GM23248 (cell line): Measurements from ENCODE around the gene AGO4. TPM values are rescaled to one million over a fixed set of nuclear protein-coding genes. Genes with fewer than 3 reads are reported as not detected.

ENCODE experiments used
- DNase-seq: peaks from one replicate; pipeline ENCODE4 v3.0.0-alpha.2; 2015
- H2AFZ ChIP-seq: fragments of 200-600 bp; sonication (generic); 2 replicates; pipeline ENCODE4 v1.6.1; 2016; ENCODE audit warnings: antibody characterized with exemption
- H3F3A ChIP-seq: fragments of 200-600 bp; sonication (generic); 2 replicates; pipeline ENCODE4 v1.6.1; 2016; ENCODE audit warnings: mild to moderate bottlenecking, antibody characterized with exemption, mixed run types; ENCODE audit not compliant: insufficient read depth
- H3K27ac ChIP-seq: fragments of 200-600 bp; sonication (generic); 2 replicates; pipeline ENCODE4 v1.5.1; 2016; ENCODE audit warnings: mild to moderate bottlenecking
- H3K27me3 ChIP-seq: fragments of 200-600 bp; sonication (generic); replicated peaks from 2 replicates; pipeline ENCODE4 v1.6.1; 2016; ENCODE audit warnings: mild to moderate bottlenecking; ENCODE audit not compliant: insufficient read depth
- H3K36me3 ChIP-seq: fragments of 200-600 bp; sonication (generic); 2 replicates; pipeline ENCODE4 v1.6.1; 2016; ENCODE audit warnings: low read depth, mild to moderate bottlenecking
- H3K4me1 ChIP-seq: fragments of 200-600 bp; sonication (generic); 2 replicates; pipeline ENCODE4 v1.6.1; 2016; ENCODE audit warnings: mild to moderate bottlenecking; ENCODE audit not compliant: insufficient read depth
- H3K4me2 ChIP-seq: fragments of 200-600 bp; sonication (generic); one replicate; pipeline ENCODE4 v1.6.1; 2016; ENCODE audit warnings: mild to moderate bottlenecking; ENCODE audit not compliant: unreplicated experiment
- H3K4me3 ChIP-seq: fragments of 200-600 bp; sonication (generic); 2 replicates; pipeline ENCODE4 v1.5.1; 2016; ENCODE audit warnings: mild to moderate bottlenecking
- H3K79me2 ChIP-seq: fragments of 200-600 bp; sonication (generic); 2 replicates; pipeline ENCODE4 v1.6.1; 2016; ENCODE audit warnings: mild to moderate bottlenecking; ENCODE audit not compliant: insufficient read depth
- H3K9ac ChIP-seq: fragments of 200-600 bp; sonication (generic); 2 replicates; pipeline ENCODE4 v1.6.1; 2016; ENCODE audit warnings: mild to moderate bottlenecking
- H3K9me2 ChIP-seq: fragments of 200-600 bp; sonication (generic); 2 replicates; pipeline ENCODE4 v1.6.1; 2016; ENCODE audit warnings: mixed run types, mild to moderate bottlenecking, moderate library complexity; ENCODE audit not compliant: insufficient read depth
- H3K9me3 ChIP-seq: fragments of 200-600 bp; sonication (generic); one replicate; pipeline ENCODE4 v1.6.1; 2017; ENCODE audit warnings: low read depth
- H4K20me1 ChIP-seq: fragments of 200-600 bp; sonication (generic); 2 replicates; pipeline ENCODE4 v1.6.0; 2016; ENCODE audit not compliant: insufficient read depth
- EZH2 ChIP-seq: fragments of 200-600 bp; sonication (generic); IDR thresholded peaks from 2 replicates; pipeline ENCODE4 v1.6.1; 2018; ENCODE audit warnings: antibody characterized with exemption, mild to moderate bottlenecking; ENCODE audit not compliant: insufficient read depth, poor library complexity, severe bottlenecking
- EZH2phosphoT487 ChIP-seq: fragments of 200-600 bp; sonication (generic); IDR thresholded peaks from 2 replicates; pipeline ENCODE4 v1.6.1; 2018; ENCODE audit warnings: antibody characterized with exemption, moderate library complexity, mild to moderate bottlenecking, low read depth; ENCODE audit not compliant: insufficient read depth
- WGBS, 2 experiments: methylation state at CpG; one replicate each; pipeline ENCODE4 v1.1.6; 2015 to 2017; ENCODE audit warnings: low lambda C conversion rate in 2 of 2, low coverage in 1 of 2; ENCODE audit errors: missing lambda C conversion rate in 2 of 2; 5-methylcytosine and 5-hydroxymethylcytosine counted together
- in situ Hi-C: fragments of 300-500 bp; cut with MboI; formaldehyde crosslinking; loops from 2 replicates; pipeline ENCODE4 v1.15.0; 2020
- polyA plus RNA-seq: library from polyadenylated mRNA; unstranded; fragments of >200 nt; fragmentation: Nextera tagmentation; extraction: Ambion mirVana; gene quantifications from 2 replicates; pipeline ENCODE4 v1.2.1, GENCODE V29; 2016
- total RNA-seq: library from RNA; depleted of rRNA; stranded (reverse); fragments of >200 nt; shearing (Covaris generic); gene quantifications from 2 replicates; pipeline ENCODE4 v1.2.3, GENCODE V29; 2014

The AGO4 gene
- total and polyA plus RNA-seq, 2 experiments from 2014 or later, result 4.4 to 6.4 TPM

- Histone ChIP-seq H3K4me2 (no peak overlapping the region), H3K9ac (no peak overlapping the region), H3K9me3 (no peaks in the 10 kb centered on the region), H3K4me3 (no peak overlapping the region), H4K20me1 (no peaks in the 10 kb centered on the region), H3K79me2 (no peaks in the 10 kb centered on the region), H3K9me2 (no peaks in the 10 kb centered on the region), H3K27ac (no peak overlapping the region), H3K27me3 (no peaks in the 10 kb centered on the region), H3K4me1 (0 out of 2 replicates have a peak, but pooled peaks cover 3% of the 10 kb centered on the region), H3F3A (no peaks in the 10 kb centered on the region), H3K36me3 (peaks cover 27% of the 10 kb centered on the region), H2AFZ (no peak overlapping the region)
- no peak for TF ChIP-seq EZH2phosphoT487
- no peak for TF ChIP-seq EZH2
- 95% methylated on average over 1 of the region's 1 CpG for WGBS, 2 experiments
- no peak for DNase-seq
- in situ Hi-C loops, result no loop called here
Measured at GRCh38 chr1:35836734-35837133, 28.9 kb downstream of the AGO4 start.

DNA sequence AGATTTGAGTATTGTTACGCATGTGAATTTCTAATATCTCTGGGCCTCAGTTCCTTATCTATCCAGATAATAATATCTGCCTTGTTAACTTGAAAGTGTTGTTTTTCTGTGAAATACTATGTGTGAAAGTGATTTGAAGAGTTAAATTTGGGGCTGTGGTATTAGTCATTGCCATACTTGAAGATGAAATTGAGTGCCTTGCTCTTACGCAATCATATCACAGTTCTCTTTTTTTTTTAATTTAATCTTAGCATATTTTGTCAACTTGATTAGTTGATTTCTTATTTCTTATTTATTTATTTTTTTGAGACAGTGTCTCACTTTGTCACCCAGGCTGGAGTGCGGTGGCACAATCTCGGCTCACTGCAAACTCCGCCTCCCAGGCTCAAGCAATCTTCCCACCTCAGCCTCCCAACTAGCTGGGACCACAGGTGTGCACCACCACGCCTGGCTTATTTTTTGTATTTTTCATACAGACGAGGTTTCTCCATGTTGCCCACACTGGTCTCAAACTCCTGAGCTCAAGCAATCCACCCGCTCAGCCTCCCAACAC is 31.0 kb downstream of the AGO4 start:
- DNase-seq, result peak; percentile 21
- no peaks in the 10 kb centered on the region for H3F3A ChIP-seq

GRCh38 chr1:35844826-35845225 is 37.0 kb downstream of the AGO4 start:
- H4K20me1 ChIP-seq, result no peaks in the 10 kb centered on the region
- no peak overlapping the region for H3K4me3 ChIP-seq
- no peak overlapping the region for H2AFZ ChIP-seq
- H3K9ac ChIP-seq, result no peak overlapping the region
- in situ Hi-C loops, result no loop called here
- no peaks in the 10 kb centered on the region for H3K9me2 ChIP-seq
- 100% methylated on average over 1 of the region's 1 CpG for WGBS, 2 experiments
- H3K4me2 ChIP-seq, result no peak overlapping the region
- DNase-seq, result no peak
- no peaks in the 10 kb centered on the region for H3K9me3 ChIP-seq
- TF ChIP-seq EZH2phosphoT487 (no peak), EZH2 (no peak)
- H3K4me1 ChIP-seq, result no peaks in the 10 kb centered on the region
- H3K36me3 ChIP-seq, result peaks cover 20% of the 10 kb centered on the region; the same call in 1 of the 2 replicates
- no peaks in the 10 kb centered on the region for H3K79me2 ChIP-seq
- no peak overlapping the region for H3K27ac ChIP-seq
- H3K27me3 ChIP-seq, result no peaks in the 10 kb centered on the region
- no peaks in the 10 kb centered on the region for H3F3A ChIP-seq

More for the DNA sequence above, 31.0 kb downstream of the AGO4 start:
- H3K27me3 ChIP-seq, result no peaks in the 10 kb centered on the region
- H3K4me3 ChIP-seq, result no peak overlapping the region
- 97 to 98% methylated on average over 8 of the region's 8 CpGs for WGBS, 2 experiments
- no peak overlapping the region for H3K27ac ChIP-seq
- H3K9ac ChIP-seq, result no peak overlapping the region
- H3K9me3 ChIP-seq, result no peaks in the 10 kb centered on the region
- H3K79me2 ChIP-seq, result no peaks in the 10 kb centered on the region
- H4K20me1 ChIP-seq, result no peaks in the 10 kb centered on the region
- no peak overlapping the region for H3K4me2 ChIP-seq
- peaks cover 25% of the 10 kb centered on the region for H3K36me3 ChIP-seq
- H2AFZ ChIP-seq, result no peak overlapping the region
- no peaks in the 10 kb centered on the region for H3K9me2 ChIP-seq
- no peaks in the 10 kb centered on the region for H3K4me1 ChIP-seq
- TF ChIP-seq EZH2phosphoT487, result no peak
- TF ChIP-seq EZH2, result no peak
- in situ Hi-C loops, result no loop called here

DNA sequence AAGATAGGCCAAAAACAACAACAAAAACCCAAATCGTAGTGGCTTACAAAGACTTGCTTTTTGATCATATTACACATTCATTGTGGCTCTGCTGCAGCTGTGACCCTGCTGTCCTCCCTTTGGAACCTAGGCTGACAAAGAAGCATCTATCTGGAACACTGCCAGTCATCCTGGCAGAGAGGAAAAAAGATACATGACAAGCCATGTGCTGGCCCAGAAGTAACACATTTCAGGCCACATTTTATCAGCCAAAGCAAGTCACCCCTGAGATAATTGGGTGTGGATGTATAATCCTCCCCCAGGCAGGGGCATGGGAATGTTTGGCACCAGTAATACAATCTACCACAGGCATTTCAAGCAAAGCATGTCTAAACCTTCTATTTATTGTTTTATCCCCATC is 38.0 kb downstream of the AGO4 start:
- no peaks in the 10 kb centered on the region for H3K27me3 ChIP-seq
- no peaks in the 10 kb centered on the region for H3F3A ChIP-seq
- no peaks in the 10 kb centered on the region for H3K4me1 ChIP-seq
- peaks cover 27% of the 10 kb centered on the region for H3K36me3 ChIP-seq
- no peaks in the 10 kb centered on the region for H3K79me2 ChIP-seq
- H3K9me3 ChIP-seq, result no peaks in the 10 kb centered on the region
- no peak for TF ChIP-seq EZH2
- TF ChIP-seq EZH2phosphoT487, result no peak
- 94 to 95% methylated on average over 1 of the region's 1 CpG for WGBS, 2 experiments
- H2AFZ ChIP-seq, result no peak overlapping the region
- H3K4me2 ChIP-seq, result no peak overlapping the region
- no peak overlapping the region for H3K9ac ChIP-seq
- H3K27ac ChIP-seq, result no peak overlapping the region
- H4K20me1 ChIP-seq, result no peaks in the 10 kb centered on the region
- in situ Hi-C loops, result no loop called here
- no peak for DNase-seq
- H3K4me3 ChIP-seq, result no peak overlapping the region
- H3K9me2 ChIP-seq, result no peaks in the 10 kb centered on the region
